Stimulated activated CD4-positive, alpha-beta T cell treated with anti-CD3 and anti-CD28 coated beads, Interleukin-1b, Interleukin-23, amount 100 ng/mL, for 24 hours (primary cell): ENCODE results near the gene SLC35A4.
"Not testable (repeated sequence)": the region's sequence is repeated elsewhere in the genome, so short reads cannot be mapped to it uniquely, and the experiment has no call there.

ENCODE experiments used
- DNase-seq, 4 experiments: peaks; one replicate each; pipeline ENCODE4 v3.0.0-alpha.2; 2020; ENCODE audit warnings: low read depth in 4 of 4, low spot score in 1 of 4

The SLC35A4 gene

DNA sequence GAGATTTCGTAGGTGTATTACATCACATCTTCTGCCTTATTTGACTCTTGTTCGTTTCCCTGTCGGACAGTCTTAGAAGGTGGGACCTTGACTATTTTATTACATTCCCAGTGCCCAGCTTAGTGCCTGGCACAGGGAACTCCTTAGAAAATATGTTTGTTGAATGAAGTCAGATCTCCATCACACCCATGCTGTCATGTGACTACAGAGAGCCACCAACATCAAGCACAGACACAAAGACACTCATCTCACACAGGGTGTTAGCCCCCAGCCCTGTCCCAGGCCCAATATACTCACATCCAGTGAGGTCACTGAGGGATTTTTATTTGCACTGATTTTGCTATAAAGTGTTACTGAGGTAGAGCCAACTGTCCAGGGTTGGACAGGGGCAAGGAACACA is 6.7 kb upstream of the SLC35A4 start:
- DNase-seq: no peak

DNA sequence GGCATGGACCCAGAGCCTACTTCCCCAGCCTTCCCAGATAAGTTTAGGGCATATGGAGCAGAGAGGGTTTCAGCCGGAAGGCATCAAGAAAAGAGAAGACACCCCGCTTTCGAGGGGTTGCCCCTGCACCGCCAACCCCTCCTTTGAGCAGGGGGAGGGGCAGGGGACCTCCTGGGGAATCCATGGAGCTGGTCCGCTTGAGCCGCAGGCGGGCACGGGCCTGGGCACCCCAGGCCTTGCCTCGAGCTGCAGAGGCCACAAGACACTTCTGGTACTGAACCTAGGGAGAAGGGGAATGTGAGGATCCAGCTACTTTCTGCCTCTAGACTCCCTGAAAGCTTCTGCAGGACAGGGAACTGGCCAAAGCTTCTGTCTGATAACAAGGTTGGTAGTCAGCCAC is 6.1 kb upstream of the SLC35A4 start:
- DNase-seq: no peak

DNA sequence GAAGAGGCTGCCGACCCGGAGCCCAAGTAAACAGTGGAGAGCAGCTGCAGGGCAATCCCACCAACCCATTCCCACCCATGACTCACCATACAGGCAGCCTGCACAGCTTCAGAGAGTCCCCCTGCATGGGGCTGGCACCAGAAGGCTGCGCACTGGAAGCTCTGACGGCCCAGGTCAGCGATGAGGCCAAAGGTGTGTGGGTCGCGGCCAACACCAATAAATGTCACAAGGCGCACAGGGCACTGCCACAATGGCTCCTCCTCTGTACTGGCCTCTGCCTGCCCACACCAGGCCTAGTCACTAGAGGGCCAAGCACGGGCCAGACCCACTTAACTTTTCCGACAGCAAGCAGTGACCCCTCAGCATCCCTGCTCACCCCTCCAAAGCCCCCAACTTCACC is 4.4 kb upstream of the SLC35A4 start:
- no peak for DNase-seq

DNA sequence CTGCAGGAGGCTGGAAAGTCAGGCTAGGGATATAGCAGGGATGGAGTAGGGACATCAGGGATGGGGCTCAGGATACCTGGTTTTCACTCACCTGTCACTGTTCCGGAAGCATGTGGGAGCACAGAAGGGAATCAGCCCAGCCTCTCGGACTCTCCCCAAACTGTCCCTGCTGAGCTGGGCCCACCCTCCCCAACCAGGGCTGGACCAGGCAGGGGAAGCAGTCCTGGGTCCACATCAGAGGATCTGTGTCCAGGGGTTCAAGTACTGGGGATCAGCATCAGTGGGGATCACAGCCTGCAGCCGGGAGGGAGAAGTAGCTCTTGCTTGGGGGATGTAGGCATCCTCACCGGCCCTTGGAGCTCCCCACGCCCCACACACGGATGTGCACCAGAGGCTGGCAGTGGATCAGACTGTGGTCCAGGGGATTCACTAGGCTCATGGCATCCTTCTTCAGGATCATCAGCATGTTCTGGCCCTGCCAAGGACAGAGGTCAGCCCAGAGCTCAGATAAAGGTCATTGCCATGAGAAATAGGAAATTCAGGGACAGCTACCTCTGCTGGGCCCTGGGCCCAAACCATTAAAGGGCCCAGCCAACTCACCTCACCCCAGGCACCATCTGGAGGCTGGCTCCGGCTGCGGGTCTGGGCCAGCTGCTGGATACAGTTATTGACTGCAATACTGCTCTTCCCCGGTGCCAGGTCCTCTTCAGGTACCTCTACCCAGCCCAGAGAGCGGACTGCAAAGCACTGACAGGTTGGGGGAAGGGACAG is 2.7 kb upstream of the SLC35A4 start:
- no peak for DNase-seq

DNA sequence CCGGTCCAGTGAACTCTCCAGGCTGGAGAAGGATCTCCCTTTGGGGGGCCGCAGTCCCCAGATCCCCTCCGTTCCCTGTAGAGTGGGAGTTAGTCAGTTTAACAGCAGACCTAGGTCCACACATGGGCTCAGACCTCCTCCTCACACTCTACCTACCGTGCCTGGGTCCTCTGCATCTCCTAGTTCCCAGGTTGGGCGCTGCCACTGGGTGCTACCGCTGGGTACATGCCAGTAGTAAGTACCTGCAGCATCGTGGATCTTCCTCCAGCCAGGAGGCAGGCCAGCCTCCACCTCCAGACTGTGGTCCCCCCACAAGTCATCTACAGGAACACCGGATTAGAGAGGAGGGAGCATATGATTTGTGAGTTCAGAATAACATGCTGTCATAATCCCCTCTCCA is 1.0 kb upstream of the SLC35A4 start:
- no peak for DNase-seq

DNA sequence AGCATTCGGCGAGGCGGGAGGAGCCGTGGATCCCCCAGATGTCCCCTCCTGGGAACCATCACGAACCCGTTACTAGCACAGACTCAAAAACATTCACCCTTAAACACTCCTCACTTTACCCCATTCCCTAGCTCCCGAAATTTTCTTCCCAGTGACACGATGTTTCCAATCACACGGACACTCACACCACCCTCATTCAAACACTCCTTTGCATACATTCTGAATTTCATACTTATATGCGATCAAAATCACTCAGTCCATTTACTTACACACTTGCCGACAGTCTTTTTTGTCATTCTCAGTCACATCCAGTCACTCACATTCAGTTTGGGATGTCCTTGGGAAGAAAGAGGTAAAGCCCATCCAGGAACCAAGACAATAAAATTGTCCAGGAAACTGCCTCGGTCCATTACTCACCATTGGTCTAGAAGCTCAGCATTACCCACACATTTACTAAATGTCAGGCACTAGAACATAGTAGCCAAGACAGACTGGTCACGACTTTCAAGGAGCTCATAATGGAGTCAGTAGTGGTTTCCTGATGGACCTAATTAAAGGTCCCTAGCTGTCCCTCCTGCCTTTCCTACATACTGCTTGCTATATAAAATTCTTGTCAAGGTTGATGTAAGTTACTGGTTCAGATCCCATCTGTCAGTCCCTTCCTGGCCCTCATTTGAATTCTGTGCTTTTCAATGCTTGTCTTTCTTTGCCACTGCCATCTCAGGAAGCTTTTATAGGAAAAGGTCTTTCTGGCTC is 574 bp downstream of the SLC35A4 start:
- no peak for DNase-seq

DNA sequence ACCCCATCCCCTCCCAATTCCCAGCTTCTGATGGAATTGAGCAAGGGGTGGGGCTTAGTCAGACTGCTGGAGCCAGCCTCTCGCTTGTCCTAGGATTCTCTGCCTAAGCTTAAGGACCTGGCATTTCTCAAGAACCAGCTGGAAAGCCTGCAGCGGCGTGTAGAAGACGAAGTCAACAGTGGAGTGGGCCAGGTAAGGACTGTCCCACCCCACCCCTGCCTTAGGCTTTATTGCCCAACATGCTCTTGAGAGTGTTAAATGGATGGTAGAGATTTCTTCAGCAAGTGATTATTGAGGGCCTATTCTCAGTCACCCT is 1.1 kb downstream of the SLC35A4 start:
- DNase-seq: no peak

DNA sequence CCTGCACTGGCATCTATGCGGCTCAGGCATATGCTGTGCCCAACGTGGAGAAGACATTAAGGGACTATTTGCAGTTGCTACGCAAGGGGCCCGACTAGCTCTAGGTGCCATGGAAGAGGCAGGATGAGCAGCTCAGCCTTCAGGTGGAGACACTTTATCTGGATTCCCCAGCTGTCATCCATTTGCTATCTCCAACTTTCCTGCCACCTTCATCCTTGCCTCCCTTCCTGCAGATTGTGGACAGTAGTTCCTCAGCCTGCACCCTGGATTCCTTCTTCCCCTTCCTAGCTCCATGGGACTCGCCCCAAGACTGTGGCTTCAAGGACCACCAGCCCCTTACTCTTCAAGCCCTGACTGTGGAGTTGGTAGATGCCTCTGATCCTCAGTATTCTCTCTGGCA is 2.0 kb downstream of the SLC35A4 start:
- DNase-seq: no peak

DNA sequence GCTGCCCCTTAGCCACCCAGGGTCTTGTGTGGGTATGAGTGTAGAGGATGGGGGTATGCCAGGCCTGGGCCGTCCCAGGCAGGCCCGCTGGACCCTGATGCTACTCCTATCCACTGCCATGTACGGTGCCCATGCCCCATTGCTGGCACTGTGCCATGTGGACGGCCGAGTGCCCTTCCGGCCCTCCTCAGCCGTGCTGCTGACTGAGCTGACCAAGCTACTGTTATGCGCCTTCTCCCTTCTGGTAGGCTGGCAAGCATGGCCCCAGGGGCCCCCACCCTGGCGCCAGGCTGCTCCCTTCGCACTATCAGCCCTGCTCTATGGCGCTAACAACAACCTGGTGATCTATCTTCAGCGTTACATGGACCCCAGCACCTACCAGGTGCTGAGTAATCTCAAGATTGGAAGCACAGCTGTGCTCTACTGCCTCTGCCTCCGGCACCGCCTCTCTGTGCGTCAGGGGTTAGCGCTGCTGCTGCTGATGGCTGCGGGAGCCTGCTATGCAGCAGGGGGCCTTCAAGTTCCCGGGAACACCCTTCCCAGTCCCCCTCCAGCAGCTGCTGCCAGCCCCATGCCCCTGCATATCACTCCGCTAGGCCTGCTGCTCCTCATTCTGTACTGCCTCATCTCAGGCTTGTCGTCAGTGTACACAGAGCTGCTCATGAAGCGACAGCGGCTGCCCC is 2.6 kb downstream of the SLC35A4 start:
- no peak for DNase-seq

DNA sequence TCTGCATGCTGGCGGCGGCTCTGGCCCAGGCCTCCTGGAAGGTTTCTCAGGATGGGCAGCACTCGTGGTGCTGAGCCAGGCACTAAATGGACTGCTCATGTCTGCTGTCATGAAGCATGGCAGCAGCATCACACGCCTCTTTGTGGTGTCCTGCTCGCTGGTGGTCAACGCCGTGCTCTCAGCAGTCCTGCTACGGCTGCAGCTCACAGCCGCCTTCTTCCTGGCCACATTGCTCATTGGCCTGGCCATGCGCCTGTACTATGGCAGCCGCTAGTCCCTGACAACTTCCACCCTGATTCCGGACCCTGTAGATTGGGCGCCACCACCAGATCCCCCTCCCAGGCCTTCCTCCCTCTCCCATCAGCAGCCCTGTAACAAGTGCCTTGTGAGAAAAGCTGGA is 3.2 kb downstream of the SLC35A4 start:
- no peak for DNase-seq

DNA sequence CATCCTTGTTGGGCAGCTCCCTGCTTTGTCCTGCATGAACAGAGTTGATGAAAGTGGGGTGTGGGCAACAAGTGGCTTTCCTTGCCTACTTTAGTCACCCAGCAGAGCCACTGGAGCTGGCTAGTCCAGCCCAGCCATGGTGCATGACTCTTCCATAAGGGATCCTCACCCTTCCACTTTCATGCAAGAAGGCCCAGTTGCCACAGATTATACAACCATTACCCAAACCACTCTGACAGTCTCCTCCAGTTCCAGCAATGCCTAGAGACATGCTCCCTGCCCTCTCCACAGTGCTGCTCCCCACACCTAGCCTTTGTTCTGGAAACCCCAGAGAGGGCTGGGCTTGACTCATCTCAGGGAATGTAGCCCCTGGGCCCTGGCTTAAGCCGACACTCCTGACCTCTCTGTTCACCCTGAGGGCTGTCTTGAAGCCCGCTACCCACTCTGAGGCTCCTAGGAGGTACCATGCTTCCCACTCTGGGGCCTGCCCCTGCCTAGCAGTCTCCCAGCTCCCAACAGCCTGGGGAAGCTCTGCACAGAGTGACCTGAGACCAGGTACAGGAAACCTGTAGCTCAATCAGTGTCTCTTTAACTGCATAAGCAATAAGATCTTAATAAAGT is 3.9 kb downstream of the SLC35A4 start:
- no peak for DNase-seq

DNA sequence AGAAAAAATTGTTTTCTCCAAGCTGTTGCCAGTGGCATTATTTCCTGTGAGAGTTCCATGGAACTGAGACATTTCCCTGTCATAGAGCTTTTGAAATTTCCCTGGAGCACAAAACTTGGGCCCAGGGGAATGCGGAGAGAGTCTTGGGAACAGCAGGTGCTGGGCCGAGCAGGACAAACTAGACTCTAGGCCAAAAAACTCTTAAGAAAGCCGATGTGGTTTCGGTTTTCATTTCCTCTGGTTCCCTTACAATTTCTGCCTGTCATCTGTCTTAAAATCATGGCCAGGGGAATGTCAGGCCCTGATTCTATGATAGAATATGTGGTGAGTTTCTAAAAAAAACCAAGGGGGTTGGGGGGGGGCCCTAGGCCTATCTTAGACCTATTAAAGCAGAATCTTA is 4.6 kb downstream of the SLC35A4 start:
- DNase-seq: no peak

DNA sequence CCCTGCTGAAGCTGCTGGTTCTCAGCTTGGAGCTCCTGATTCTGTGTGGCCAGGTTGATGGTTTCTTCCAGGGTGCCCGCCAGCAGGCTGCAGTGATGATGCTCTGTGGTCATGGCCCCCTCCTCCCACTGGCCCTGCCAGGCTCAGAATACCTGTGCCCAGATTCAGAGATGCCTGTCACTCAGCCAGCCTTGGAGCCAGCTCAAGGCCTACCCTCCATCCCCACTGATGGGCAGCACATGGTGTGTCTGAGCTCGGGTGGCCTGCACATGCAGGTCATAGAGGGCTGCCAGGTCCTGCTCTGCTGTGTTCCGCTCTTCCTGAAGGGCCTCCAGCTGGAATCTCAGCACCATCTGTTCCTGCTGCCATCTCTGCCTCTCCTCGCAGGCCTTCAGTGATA is 5.4 kb downstream of the SLC35A4 start:
- DNase-seq: no peak

DNA sequence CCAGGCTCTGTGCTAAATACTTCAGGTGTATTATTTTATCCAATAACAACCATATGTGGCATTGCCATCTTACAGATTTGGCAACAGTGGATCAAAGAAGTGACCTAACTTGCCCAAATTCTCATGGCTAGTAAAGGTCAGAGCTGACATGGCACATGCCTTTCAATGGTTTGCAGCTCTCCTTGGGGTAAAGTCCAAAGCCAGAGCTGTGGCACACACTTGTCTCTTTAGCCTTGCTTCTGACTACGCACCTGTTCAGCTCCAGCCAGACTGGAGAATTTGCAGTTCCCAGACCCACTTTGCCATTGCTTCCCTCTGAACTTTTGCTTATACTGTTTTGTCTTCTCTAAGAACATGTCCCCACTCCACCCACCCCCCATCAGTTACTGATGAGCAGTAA is 5.9 kb downstream of the SLC35A4 start:
- DNase-seq: no peak

DNA sequence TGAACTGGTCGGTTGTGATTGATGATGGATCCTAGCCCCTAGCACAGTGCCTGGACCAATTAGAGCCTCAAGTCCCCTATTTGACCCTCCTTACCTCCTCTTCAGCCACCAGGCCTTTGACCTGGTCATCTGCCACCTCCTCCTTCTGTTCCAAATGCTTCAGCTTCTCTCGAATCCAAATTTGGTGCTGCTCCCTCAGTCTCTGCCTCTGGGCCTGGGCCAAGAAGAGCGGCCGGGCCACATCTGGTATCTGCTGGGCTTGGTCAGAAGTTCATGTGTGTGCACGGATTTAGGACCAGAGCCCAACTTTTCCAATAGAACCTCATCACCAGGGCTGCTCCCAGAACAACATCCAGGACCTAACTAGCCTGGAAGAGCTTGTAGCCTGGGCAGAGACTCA is 6.5 kb downstream of the SLC35A4 start:
- no peak for DNase-seq

DNA sequence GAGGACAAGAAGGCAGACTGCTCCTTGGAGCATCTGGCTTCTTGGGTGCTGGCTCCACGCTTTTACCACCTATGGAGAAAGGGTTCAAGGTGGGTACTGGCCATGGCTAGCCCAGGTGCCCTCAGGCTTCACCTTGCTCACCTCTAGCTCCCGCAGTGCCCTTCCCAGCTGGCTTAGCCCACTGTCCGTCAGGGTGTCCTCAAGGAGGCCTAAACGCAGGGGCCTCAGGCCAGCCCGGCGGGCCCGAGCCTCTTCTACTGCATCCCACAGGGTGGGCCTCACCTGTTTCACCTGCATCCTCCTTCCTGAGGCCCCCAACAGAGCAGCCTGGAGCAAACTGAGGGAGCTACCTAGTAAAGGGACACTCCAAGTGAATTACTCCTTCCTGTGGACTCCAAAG is 9.1 kb downstream of the SLC35A4 start:
- no peak for DNase-seq

DNA sequence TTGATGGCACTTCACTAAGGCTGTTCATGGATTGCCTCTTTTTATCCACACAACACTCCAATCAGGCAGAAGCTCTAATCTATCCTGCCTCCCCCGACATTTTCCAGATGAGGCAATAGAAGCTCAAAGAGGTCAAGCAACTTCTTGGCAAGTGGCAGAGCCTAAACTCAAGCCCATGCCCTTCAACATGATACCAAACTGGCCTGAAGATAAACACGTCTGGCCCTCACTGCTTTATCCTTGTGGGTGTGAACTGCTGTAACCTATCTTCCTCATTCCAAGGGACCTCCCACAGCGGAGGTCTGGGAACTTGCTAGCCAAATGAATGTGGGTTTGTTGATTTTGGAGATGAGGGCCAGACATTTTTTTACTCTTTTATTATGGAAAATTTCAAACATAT is 9.5 kb downstream of the SLC35A4 start:
- no peak for DNase-seq

DNA sequence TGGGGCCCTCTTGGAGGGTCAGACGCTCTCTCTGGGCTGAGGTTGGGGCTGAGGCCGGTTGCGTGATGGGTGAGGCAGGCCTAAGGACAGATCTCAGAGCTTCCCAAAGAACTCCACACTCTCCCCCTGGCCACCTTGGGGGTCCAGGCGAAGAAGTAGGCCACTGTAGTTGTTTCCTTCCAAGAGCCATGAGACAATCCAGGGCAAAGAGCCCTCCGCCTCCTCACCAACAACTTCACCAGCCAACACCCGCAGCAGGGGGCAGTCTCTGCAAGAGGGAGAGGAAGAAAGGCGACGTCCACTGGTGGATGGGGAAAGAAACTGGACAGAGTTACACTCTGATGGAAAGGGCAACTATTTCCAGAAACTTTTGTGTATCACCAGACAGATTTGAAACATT is 10.7 kb downstream of the SLC35A4 start:
- no peak for DNase-seq

DNA sequence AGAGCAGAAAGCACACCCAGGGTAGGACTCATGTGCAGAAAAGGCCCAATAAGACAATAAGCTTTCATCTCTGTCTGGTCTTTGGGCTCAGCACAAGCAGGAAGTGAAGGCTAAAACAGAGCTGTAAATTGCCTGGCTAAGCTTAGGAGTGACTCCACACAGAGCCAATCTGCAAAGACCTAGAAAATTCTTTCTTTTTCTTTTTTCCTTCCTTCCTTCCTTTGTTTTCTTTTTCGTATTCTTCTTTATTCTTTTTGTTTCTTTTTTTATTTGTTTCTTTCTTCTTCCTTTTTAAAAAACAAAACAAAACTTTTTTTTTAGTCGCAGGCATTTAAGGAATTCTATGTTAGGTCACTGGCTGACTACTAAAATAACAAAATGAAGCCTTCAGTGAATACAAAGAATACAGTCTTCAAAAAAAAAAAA is 12.2 kb downstream of the SLC35A4 start:
- DNase-seq: no peak

DNA sequence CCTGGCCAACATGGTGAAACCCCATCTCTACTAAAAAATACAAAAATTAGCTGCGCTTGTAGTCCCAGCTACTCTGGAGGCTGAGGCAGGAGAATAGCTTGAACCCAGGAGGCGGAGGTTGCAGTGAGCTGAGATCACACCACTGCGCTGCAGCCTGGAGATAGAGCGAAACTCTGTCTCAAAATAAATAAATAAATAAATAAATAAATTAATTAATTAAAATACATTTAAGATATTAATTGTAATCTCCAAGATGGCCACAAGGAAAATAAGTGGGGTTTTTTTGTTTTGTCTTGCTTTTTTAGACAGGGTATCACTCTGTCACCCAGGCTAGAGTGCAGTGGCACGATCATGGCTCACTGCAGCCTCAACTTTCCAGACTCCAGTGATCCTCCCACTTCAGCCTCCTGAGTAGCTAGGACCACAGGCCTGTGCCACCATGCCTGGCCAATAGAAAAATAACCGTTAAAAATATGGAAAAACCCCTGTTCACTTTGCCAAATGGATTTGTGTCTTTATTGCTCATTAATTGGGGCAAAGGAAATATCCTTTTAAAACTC is 14.6 kb downstream of the SLC35A4 start:
- not testable (repeated sequence) for DNase-seq

DNA sequence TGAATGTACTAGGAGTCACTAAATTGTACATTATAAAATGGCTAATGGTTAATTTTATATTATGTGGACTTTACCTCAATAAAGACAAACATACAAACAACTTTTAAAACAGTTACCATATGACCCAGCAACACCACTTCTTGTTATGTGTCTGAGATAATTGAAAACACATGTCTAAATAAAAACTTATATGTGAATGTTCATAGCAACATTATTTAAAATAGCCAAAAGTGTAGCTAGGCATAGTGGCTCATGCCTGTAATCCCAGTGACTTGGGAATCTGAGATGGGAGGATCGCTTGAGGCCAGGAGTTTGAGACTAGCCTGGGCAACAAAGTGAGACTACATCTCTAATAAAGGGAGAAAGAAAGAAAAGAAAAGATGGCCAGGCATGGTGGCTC is 22.9 kb downstream of the SLC35A4 start:
- DNase-seq: no peak
